Mucosa of rectum (tissue), 2 donors: ENCODE data around the gene ZNF536.

Experiments
- H3K27ac ChIP-seq, 2 donors: one replicate each; pipeline ENCODE4 v1.7.0; 2013; ENCODE audit warnings: inconsistent platforms in 2 of 2, low read depth in 2 of 2, low read length in 2 of 2
- H3K27me3 ChIP-seq, 2 donors: one replicate each; pipeline ENCODE4 v1.7.0; 2013; ENCODE audit warnings: low read length in 2 of 2; ENCODE audit not compliant: control insufficient read depth in 2 of 2, insufficient read depth in 2 of 2
- H3K36me3 ChIP-seq, 2 donors: one replicate each; pipeline ENCODE4 v1.7.0; 2013; ENCODE audit warnings: low read length in 2 of 2; ENCODE audit not compliant: control insufficient read depth in 2 of 2, insufficient read depth in 2 of 2
- H3K4me1 ChIP-seq, 2 donors: one replicate each; pipeline ENCODE4 v1.7.0; 2013; ENCODE audit warnings: low read length in 2 of 2, mild to moderate bottlenecking in 1 of 2; ENCODE audit not compliant: control insufficient read depth in 2 of 2, insufficient read depth in 2 of 2
- H3K4me3 ChIP-seq, 2 donors: one replicate each; pipeline ENCODE4 v1.7.0; 2013; ENCODE audit warnings: low read length in 2 of 2
- H3K9ac ChIP-seq, 2 donors: one replicate each; pipeline ENCODE4 v1.7.0; 2013; ENCODE audit warnings: low read length in 2 of 2, low read depth in 1 of 2, mild to moderate bottlenecking in 1 of 2
- H3K9me3 ChIP-seq, 2 donors: one replicate each; pipeline ENCODE4 v1.7.0; 2013; ENCODE audit warnings: low read length in 2 of 2; ENCODE audit not compliant: control insufficient read depth in 2 of 2
- donor health status: healthy.
- donor health status: Normal muscosa, but diverticular disease.

Gene ZNF536

DNA sequence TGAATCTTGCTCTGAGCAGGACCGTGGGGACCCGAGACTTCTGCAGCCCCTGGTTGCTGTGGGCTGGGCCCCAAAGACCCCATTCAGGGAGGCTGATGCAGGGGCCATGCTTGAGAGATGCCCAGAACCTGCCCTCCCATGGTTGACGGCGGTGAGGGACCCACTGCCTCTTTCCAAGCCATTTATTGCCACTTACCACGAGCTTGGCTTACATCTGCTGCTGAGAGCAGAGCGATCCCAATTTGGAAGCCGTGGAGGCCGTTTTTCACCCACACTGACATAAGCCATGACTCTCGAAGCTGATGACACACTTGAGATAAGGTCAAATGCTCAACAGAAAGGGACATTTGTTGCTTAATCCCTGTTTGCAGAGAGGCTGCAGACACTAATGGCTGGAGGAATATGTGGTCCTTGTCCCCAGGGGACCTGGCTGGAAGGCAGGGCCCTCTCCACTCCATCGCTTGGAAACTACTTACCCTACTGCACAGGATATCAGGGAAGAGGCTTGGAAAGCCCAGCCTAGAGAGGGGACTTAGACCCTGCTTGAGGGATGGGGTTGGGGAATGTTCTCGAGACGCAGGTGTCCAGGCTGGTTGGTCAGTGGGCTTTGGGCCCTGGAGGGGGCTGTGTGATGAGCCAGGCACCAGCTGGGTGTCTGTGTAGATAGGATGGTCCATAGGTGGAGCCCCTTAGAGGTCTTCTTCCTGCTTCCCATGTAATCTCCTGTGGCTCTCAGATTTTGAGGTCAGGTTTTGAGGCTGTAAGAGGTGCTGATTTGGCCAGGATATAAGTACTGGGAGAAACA is 15.3 kb downstream of the ZNF536 start:
- H3K4me3 ChIP-seq: no peak overlapping the region
- H3K27ac ChIP-seq: no peak overlapping the region
- H3K27me3 ChIP-seq: no peaks in the 10 kb centered on the region
- H3K9ac ChIP-seq: no peak overlapping the region
- no peaks in the 10 kb centered on the region for H3K36me3 ChIP-seq
- H3K4me1 ChIP-seq: no peaks in the 10 kb centered on the region
- H3K9me3 ChIP-seq: no peaks in the 10 kb centered on the region

DNA sequence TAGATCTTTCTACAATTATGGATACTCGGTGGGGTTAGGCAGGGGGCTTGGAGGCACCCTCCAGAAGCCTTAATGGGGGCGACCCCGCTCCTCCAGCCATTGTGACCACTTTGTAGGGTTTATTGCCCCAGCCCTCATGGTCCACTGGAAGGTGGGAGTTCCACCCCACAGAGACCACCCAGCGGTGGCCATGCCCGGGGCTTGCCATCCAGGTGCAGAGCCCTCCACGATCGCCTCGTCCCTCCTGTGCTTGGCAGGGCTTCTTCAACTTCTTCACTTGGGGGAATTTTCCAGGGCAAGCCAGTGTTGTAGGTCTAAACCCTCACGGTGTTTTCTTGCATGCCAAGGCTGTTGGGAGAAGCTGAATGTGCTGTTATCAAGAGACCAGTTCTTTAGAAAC is 16.1 kb downstream of the ZNF536 start:
- no peaks in the 10 kb centered on the region for H3K27me3 ChIP-seq
- no peak overlapping the region for H3K9ac ChIP-seq
- no peaks in the 10 kb centered on the region for H3K9me3 ChIP-seq
- no peak overlapping the region for H3K4me3 ChIP-seq
- no peaks in the 10 kb centered on the region for H3K4me1 ChIP-seq
- no peaks in the 10 kb centered on the region for H3K36me3 ChIP-seq
- no peak overlapping the region for H3K27ac ChIP-seq

GRCh38 chr19:30388819-30389218 is 16.6 kb downstream of the ZNF536 start:
- Histone ChIP-seq H3K36me3 (no peaks in the 10 kb centered on the region), H3K27me3 (no peaks in the 10 kb centered on the region), H3K4me1 (no peaks in the 10 kb centered on the region), H3K4me3 (no peak overlapping the region), H3K9me3 (no peaks in the 10 kb centered on the region), H3K27ac (no peak overlapping the region), H3K9ac (no peak overlapping the region)

GRCh38 chr19:30390356-30390988 is 18.3 kb downstream of the ZNF536 start:
- H3K4me3 ChIP-seq: no peak overlapping the region
- no peaks in the 10 kb centered on the region for H3K36me3 ChIP-seq
- no peaks in the 10 kb centered on the region for H3K9me3 ChIP-seq
- H3K27ac ChIP-seq: no peak overlapping the region
- no peaks in the 10 kb centered on the region for H3K27me3 ChIP-seq
- no peaks in the 10 kb centered on the region for H3K4me1 ChIP-seq
- H3K9ac ChIP-seq: no peak overlapping the region

DNA sequence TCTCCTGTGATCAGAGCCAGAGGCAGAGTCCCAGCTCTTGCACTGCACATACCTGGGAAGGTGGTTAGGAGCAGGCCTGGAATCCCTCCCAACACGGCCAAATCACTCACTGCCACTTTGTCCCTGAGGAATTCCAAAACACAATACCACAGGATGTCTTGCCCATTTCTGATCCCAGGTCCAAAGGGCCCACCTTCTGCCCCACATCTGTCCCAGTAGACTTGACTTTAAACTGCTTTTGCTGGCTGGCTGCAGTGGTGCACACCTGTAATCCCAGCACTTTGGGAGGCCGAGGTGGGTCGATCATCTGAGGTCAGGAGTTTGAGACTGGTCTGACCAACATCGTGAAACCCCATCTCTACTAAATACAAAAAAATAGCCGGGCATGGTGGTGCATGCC is 18.9 kb downstream of the ZNF536 start:
- Histone ChIP-seq H3K27ac (no peak overlapping the region), H3K4me3 (no peak overlapping the region), H3K9ac (no peak overlapping the region), H3K4me1 (no peaks in the 10 kb centered on the region), H3K9me3 (no peaks in the 10 kb centered on the region), H3K36me3 (no peaks in the 10 kb centered on the region), H3K27me3 (no peaks in the 10 kb centered on the region)

DNA sequence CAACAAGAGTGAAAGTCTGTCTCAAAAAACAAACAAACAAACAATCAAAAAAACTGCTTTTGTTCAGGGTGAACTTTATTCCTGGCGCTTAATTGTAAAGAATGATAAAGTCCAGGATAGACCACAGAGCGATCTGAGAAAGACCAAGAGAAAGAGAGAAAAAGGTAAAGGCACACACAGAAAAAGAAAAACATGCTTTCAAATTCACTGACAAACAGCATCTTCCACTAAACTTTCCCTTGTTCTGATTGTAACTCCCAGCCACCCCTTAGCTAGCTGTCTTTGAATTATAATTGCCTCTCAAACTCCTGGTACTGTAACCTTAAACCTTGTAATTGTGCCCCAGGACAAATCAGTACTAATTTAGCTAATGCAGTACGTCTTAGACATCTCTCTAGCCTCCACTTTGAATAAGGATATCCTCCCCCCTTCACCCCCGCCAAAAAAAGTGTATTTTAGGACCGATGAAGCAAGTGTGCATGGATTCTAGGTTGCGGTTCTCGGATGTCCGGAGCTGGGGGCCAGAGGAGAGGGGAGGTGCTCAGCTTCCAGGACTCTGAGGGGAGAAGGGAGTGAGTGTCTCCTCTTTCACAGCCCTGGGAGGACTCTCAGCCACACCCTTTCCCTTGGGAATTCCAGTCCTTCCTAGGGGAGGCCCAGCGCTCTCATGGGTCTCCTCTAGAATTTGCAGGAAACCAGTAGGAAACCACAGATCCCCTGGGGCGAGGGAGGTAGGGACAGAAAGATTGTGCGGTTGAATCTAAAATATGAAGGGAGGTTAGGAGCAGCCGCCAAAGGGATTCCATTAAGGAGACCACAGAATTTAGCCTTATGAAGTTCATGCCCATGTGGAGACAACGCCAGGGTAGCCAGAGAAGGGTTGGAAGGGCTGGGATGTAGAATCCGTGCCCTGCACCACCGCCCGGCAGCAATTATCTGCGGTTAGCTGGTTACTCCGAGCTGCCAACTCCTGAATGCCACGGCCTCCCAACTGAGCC is 19.7 kb downstream of the ZNF536 start:
- no peak overlapping the region for H3K4me3 ChIP-seq
- no peaks in the 10 kb centered on the region for H3K27me3 ChIP-seq

GRCh38 chr19:30393046-30393445 is 20.9 kb downstream of the ZNF536 start:
- Histone ChIP-seq H3K27me3 (no peaks in the 10 kb centered on the region), H3K9me3 (no peaks in the 10 kb centered on the region), H3K9ac (no peak overlapping the region), H3K4me1 (no peaks in the 10 kb centered on the region), H3K27ac (no peak overlapping the region), H3K36me3 (no peaks in the 10 kb centered on the region), H3K4me3 (no peak overlapping the region)

More for the DNA sequence above, 19.7 kb downstream of the ZNF536 start:
- no peaks in the 10 kb centered on the region for H3K4me1 ChIP-seq
- no peaks in the 10 kb centered on the region for H3K36me3 ChIP-seq
- no peaks in the 10 kb centered on the region for H3K9me3 ChIP-seq
- no peak overlapping the region for H3K27ac ChIP-seq
- no peak overlapping the region for H3K9ac ChIP-seq

DNA sequence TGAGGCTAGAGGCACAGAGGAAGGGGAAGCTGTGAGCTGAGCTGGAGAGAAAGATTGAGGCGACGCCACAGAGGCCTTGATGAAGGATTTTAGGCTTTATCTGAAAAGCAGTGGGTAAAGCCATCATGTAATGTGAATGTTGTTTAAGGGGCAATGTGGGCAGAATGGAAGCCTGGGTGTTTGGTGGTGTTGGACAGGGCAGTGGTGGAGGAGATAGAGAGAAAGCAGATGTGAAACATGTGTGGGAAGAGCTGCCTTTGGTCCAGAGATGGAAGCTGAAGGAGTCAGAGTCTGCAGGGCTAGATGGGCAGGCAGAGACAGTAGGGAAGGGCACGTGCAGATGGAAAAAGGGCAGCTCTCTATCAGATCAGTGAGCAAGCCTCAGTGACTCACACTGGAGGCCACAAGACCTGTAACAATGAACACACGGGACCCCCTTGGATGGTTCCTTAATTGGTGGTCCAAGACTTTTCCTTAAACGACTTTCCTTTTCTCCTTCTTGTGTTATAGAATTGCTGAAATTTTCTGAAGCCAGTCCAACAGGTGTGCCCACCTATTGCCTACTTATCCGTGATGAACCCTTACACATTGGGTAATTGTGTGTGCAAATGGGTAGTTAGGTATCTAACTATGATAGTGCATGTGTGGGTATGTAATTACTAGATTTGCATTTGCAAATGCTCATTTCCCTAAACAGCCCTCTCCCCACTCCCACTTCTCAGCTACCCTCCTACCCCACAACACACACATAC is 21.7 kb downstream of the ZNF536 start:
- Histone ChIP-seq H3K4me1 (no peaks in the 10 kb centered on the region), H3K36me3 (no peaks in the 10 kb centered on the region), H3K9ac (no peak overlapping the region), H3K4me3 (no peak overlapping the region), H3K27me3 (no peaks in the 10 kb centered on the region), H3K27ac (no peak overlapping the region), H3K9me3 (no peaks in the 10 kb centered on the region)

GRCh38 chr19:30394481-30395151 is 22.4 kb downstream of the ZNF536 start:
- Histone ChIP-seq H3K4me3 (no peak overlapping the region), H3K4me1 (no peaks in the 10 kb centered on the region), H3K9ac (no peak overlapping the region)

More at GRCh38 chr19:30394481-30395151, 22.4 kb downstream of the ZNF536 start:
- no peaks in the 10 kb centered on the region for H3K36me3 ChIP-seq
- H3K27ac ChIP-seq: no peak overlapping the region
- H3K27me3 ChIP-seq: no peaks in the 10 kb centered on the region
- H3K9me3 ChIP-seq: no peaks in the 10 kb centered on the region
